Keratinocyte (primary cell): Measurements from ENCODE around the gene CCDC63. TPM values are rescaled to one million over a fixed set of nuclear protein-coding genes. Genes with fewer than 3 reads are reported as not detected.

Experiments
- DNase-seq: peaks from one replicate; pipeline ENCODE4 v3.0.0-alpha.2; 2011; ENCODE audit warnings: low read depth, missing footprints, low spot score
- FAIRE-seq: peaks from 2 replicates; lab custom pipeline; 2011; peaks lifted over from hg19 to GRCh38; lab: Jason Lieb, UNC
- H2AFZ ChIP-seq: 2 replicates; pipeline ENCODE4 v1.6.0; 2012; ENCODE audit warnings: low read length, control low read depth, inconsistent platforms; ENCODE audit not compliant: control insufficient read depth
- H3K27ac ChIP-seq: 2 replicates; pipeline ENCODE4 v1.5.1; 2011; ENCODE audit warnings: low read length; ENCODE audit not compliant: control insufficient read depth, insufficient read depth
- H3K27me3 ChIP-seq: 3 replicates; pipeline ENCODE4 v1.6.0; 2011; ENCODE audit warnings: low read length; ENCODE audit not compliant: control insufficient read depth, insufficient read depth; ENCODE audit errors: extremely low read depth
- H3K36me3 ChIP-seq, 2 experiments: 2 replicates in 1 of 2; 3 replicates in 1 of 2; pipeline ENCODE4 v1.5.1; 2011; ENCODE audit warnings: low read length in 2 of 2, mild to moderate bottlenecking in 1 of 2; ENCODE audit not compliant: control insufficient read depth in 2 of 2, insufficient read depth in 2 of 2; ENCODE audit errors: extremely low read depth in 1 of 2
- H3K4me1 ChIP-seq: 3 replicates; pipeline ENCODE4 v1.5.1; 2011; ENCODE audit warnings: low read length; ENCODE audit not compliant: control insufficient read depth, insufficient read depth; ENCODE audit errors: extremely low read depth
- H3K4me2 ChIP-seq: 3 replicates; pipeline ENCODE4 v1.6.0; 2011; ENCODE audit warnings: low read depth, low read length; ENCODE audit not compliant: control insufficient read depth, insufficient read depth; ENCODE audit errors: extremely low read depth
- H3K4me3 ChIP-seq, 3 experiments: fragments of 200-600 bp in 1 of 3; sonication (generic) in 1 of 3; 2 replicates in 2 of 3; 3 replicates in 1 of 3; pipeline ENCODE4 v1.5.1; 2011 to 2016; ENCODE audit warnings: low read length in 3 of 3, mild to moderate bottlenecking in 3 of 3, control low read depth in 2 of 3, inconsistent platforms in 1 of 3, low read depth in 1 of 3, mixed read lengths in 1 of 3, mixed run types in 1 of 3, moderate library complexity in 1 of 3; ENCODE audit not compliant: control insufficient read depth in 2 of 3, insufficient read depth in 2 of 3; ENCODE audit errors: extremely low read depth in 1 of 3
- H3K79me2 ChIP-seq: 2 replicates; pipeline ENCODE4 v1.6.0; 2012; ENCODE audit warnings: low read length; ENCODE audit not compliant: control insufficient read depth, insufficient read depth
- H3K9ac ChIP-seq: 3 replicates; pipeline ENCODE4 v1.6.0; 2011; ENCODE audit warnings: low read length; ENCODE audit not compliant: control insufficient read depth, insufficient read depth; ENCODE audit errors: extremely low read depth
- H3K9me1 ChIP-seq: 3 replicates; pipeline ENCODE4 v1.6.0; 2011; ENCODE audit warnings: low read length; ENCODE audit not compliant: control insufficient read depth, insufficient read depth; ENCODE audit errors: extremely low read depth
- H3K9me3 ChIP-seq: 2 replicates; pipeline ENCODE4 v1.5.1; 2012; ENCODE audit warnings: low read depth, low read length; ENCODE audit not compliant: control insufficient read depth
- H4K20me1 ChIP-seq: 3 replicates; pipeline ENCODE4 v1.6.0; 2011; ENCODE audit warnings: low read length; ENCODE audit not compliant: control insufficient read depth, insufficient read depth; ENCODE audit errors: extremely low read depth
- EZH2 ChIP-seq: IDR thresholded peaks from one replicate; pipeline ENCODE4 v1.6.1; 2012; ENCODE audit warnings: inconsistent platforms, mild to moderate bottlenecking, low read length, moderate library complexity
- dilution Hi-C: fragments of 300-500 bp; cut with MboI; formaldehyde crosslinking; loops from one replicate; pipeline ENCODE4 v1.7.0; 2020; ENCODE audit warnings: low sequenced_read_pairs; ENCODE audit not compliant: extremely low pct_ligation_motif_present
- polyA plus RNA-seq, 5 experiments: library from polyadenylated mRNA; depleted of rRNA in 3 of 5; stranded (reverse) in 3 of 5; stranded (forward) in 1 of 5; unstranded in 1 of 5; fragments of >200 nt; gene quantifications; 1 replicate in 1 of 5; 2 replicates in 3 of 5; 3 replicates in 1 of 5; pipeline versions ENCODE4 v1.2.1 to v1.2.3, GENCODE V29; 2011 to 2012; ENCODE audit warnings: missing spikeins in 2 of 5, low read depth in 1 of 5, low replicate concordance in 1 of 5
- TF ChIP-seq, protein P1 (sequence below), 3 experiments: IDR thresholded peaks in 1 of 3; conservative IDR thresholded peaks in 1 of 3; optimal IDR thresholded peaks in 1 of 3; 2 replicates in 2 of 3; 3 replicates in 1 of 3; pipeline versions ENCODE3 to v1.5.1; 2011; ENCODE audit warnings: low read length in 3 of 3, mild to moderate bottlenecking in 3 of 3, moderate library complexity in 2 of 3, control low read depth in 1 of 3, inconsistent platforms in 1 of 3; ENCODE audit not compliant: insufficient read depth in 2 of 3; ENCODE audit errors: extremely low read depth in 1 of 3

Gene CCDC63
- polyA plus RNA-seq, 1 donor (not counting 4 experiments of a cell fraction or from before 2014, with no cell fraction given), result not detected

DNA sequence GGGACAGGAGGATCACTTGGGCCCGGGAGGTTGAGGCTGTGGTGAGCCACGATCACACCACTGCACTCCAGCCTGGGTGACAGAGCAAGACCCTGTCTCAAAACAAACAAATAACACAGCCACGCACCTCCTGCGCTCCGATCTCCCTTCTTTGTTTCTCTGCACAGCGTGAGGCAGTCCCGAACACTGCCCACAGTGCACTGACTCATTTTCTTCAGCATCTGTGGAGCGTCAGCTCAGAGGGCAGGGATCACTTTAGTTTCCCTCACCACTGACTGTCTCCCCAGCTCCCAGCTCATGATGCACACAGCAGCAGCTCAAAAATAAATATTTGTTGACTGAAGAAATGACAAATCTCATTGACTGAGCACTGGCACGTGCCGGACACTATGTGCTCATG lies 74.5 kb downstream of the CCDC63 start:
- peak overlapping the region; percentile 2 for H3K4me2 ChIP-seq
- H4K20me1 ChIP-seq, result no peaks in the 10 kb centered on the region
- no peak overlapping the region for H3K4me3 ChIP-seq
- H2AFZ ChIP-seq, result no peak overlapping the region
- dilution Hi-C loops, result no loop called here
- H3K9me1 ChIP-seq, result no peaks in the 10 kb centered on the region
- no peaks in the 10 kb centered on the region for H3K79me2 ChIP-seq
- peaks cover 28% of the 10 kb centered on the region for H3K4me1 ChIP-seq
- no peak for DNase-seq
- no peak overlapping the region for H3K27ac ChIP-seq
- TF ChIP-seq, protein P1, sequence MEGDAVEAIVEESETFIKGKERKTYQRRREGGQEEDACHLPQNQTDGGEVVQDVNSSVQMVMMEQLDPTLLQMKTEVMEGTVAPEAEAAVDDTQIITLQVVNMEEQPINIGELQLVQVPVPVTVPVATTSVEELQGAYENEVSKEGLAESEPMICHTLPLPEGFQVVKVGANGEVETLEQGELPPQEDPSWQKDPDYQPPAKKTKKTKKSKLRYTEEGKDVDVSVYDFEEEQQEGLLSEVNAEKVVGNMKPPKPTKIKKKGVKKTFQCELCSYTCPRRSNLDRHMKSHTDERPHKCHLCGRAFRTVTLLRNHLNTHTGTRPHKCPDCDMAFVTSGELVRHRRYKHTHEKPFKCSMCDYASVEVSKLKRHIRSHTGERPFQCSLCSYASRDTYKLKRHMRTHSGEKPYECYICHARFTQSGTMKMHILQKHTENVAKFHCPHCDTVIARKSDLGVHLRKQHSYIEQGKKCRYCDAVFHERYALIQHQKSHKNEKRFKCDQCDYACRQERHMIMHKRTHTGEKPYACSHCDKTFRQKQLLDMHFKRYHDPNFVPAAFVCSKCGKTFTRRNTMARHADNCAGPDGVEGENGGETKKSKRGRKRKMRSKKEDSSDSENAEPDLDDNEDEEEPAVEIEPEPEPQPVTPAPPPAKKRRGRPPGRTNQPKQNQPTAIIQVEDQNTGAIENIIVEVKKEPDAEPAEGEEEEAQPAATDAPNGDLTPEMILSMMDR (optimal IDR thresholded peaks at IDR 0.05 in 1 of 3, IDR thresholded peaks at IDR 0.05 in 1 of 3, conservative IDR thresholded peaks at IDR 0.05 in 1 of 3; ENCODE audit: extremely low read depth in 1 of 3, insufficient read depth in 2 of 3, low read length in 3 of 3), result no peak
- TF ChIP-seq EZH2, result no peak
- H3K27me3 ChIP-seq, result no peaks in the 10 kb centered on the region
- no peak for FAIRE-seq
- H3K9me3 ChIP-seq, result no peaks in the 10 kb centered on the region
- no peaks in the 10 kb centered on the region for H3K36me3 ChIP-seq
- no peak overlapping the region for H3K9ac ChIP-seq

DNA sequence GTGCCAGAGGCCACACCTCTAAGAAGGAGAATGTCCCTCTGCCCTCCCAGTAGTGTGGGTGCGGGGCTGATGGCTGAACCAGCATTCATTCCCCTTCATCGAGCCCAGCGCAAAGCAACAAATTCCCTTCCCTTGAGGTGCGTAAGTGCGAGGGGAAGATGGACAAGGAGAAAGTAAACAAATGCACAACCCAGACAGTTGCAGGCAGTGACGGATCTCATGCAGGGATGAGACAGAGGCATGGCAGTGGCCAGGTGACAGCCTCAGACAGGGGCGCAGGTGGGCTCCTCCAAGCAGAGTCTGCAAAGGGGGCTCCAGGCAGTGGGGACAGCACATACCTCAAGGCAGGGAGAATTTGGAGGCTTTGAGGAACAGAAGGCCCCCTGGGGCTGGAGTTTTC lies 75.9 kb downstream of the CCDC63 start:
- dilution Hi-C loops, result no loop called here
- Histone ChIP-seq H2AFZ (no peak overlapping the region), H3K9ac (no peak overlapping the region), H3K36me3 (no peaks in the 10 kb centered on the region), H3K27ac (no peak overlapping the region), H3K27me3 (no peaks in the 10 kb centered on the region), H4K20me1 (no peaks in the 10 kb centered on the region), H3K4me3 (no peak overlapping the region), H3K4me1 (peaks cover 17% of the 10 kb centered on the region), H3K9me3 (no peaks in the 10 kb centered on the region), H3K9me1 (no peaks in the 10 kb centered on the region), H3K79me2 (no peaks in the 10 kb centered on the region), H3K4me2 (no peak overlapping the region)
- TF ChIP-seq, protein P1 (optimal IDR thresholded peaks at IDR 0.05 in 1 of 3, IDR thresholded peaks at IDR 0.05 in 1 of 3, conservative IDR thresholded peaks at IDR 0.05 in 1 of 3; ENCODE audit: extremely low read depth in 1 of 3, insufficient read depth in 2 of 3, low read length in 3 of 3), result no peak
- no peak for TF ChIP-seq EZH2
- DNase-seq (no peak), FAIRE-seq (no peak)
